ENCODE measurements around the gene SLC1A3.

Gene SLC1A3

DNA sequence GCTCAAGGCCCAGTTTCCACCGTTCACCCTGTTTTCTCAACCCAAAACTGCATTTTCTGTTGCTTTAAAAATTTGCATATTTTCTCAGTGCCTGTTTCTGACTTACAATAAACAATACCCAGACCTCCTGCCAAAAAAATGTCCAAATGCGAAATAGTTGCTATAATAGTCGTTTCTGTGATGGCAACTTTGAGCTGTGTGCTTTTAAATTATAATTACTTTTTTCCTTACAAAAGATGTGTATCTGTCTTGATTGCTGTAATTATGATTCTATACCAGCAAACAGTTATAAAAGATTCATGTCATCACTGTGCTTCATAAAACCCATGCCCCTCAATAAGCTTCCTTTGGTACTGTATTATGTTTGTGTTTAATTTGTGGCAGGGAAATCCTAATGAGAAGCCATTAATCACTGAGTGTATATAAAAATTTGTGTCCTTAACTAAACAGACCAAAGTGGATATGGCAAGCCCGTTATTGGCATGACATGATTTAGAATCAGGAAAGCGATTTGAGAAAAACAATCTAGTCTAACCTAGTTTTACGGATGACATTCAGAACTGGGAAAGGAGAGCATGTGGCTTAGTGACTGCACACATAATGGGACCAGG is 5.4 kb upstream of the SLC1A3 start:
- DNase-seq = no peak

DNA sequence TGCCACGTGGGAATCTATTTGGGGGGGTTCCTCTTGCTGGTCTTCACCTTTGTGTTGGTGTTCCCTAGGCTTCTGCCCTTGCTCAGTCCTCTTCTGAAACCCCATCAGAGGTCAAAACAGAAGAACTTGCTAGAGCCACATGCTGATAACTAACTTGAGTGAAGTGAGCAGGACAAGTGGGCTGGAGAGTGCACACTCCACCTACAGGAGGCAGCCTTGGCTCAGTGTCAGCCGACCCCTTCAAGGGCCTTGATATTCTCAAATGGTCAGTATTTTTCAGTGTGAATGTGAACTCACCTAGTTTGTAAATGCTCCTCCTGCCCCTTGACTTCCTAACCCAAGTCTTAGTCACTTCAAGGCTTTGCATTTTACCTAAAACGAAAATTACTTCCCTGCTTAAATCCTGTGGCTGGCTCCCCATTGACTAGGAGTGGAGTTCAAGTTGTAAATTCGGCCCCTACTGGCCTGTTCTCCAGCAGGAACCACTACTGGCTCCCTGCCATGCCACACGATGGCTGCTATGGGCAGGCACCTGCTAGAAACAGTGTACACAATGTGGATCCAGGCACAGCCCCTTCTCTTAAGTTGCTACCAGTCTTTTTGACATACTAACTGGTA is 3.6 kb upstream of the SLC1A3 start:
- no peak for DNase-seq

DNA sequence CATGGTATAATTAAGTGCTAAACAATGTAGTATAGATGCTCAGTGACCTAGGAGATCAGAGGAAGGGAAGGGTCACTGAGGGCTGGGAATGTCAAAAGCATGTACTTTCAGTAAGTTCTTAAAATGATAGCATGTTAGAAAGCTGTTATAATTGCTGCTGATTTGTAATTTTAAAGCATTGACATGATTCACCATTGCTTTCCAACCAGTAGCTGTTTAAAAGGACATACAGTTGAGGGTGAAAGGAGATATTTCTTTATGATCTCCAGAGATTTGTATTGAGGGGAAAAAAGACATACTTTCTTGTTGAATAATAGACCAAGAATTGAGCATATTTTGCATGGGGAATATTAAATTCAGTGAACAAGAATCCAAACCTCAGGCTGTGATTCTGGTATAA is 1.2 kb upstream of the SLC1A3 start:
- no peak for DNase-seq

- DNase-seq = no peak
Measured at GRCh38 chr5:36606036-36606427, 374 bp upstream of the SLC1A3 start.

GRCh38 chr5:36607114-36607571 is 737 bp downstream of the SLC1A3 start:
- DNase-seq = no peak

DNA sequence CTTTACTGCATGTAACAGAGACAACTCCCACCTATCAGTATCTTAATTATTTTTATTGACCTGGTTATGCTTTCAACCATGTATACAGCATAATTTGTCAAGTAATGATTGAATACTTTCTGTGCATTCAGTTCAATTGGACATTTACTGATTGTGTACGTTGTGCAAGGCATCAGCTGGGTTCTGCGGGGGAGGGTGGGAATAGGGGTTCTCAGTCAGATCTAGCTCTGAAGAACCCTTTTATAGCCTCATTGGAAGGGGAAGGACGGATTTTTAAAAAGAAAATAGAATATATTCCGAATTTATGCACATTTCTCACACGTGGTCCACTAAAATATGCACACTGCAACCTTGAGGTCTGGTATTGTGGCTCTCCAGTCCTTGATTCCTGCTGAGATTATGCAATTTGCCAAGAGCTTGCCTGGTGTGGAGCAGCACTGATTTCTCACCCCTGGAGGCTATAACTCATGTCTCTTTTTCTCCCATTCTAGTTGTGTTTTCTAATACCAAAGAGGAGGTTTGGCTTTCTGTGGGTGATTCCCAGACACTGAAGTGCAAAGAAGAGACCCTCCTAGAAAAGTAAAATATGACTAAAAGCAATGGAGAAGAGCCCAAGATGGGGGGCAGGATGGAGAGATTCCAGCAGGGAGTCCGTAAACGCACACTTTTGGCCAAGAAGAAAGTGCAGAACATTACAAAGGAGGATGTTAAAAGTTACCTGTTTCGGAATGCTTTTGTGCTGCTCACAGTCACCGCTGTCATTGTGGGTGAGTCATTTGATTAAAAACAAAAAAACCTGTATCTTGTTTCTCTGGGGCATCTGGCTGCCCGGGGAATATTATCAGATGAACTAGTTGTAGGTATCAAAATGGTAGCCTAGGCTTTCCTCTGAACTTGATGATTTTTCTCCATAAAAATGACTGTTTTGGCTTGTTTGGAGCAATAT is 1.7 kb downstream of the SLC1A3 start:
- DNase-seq = no peak

- no peak for DNase-seq
Measured at GRCh38 chr5:36610621-36611020, 4.2 kb downstream of the SLC1A3 start.

GRCh38 chr5:36611520-36612274 is 5.3 kb downstream of the SLC1A3 start:
- no peak for DNase-seq

DNA sequence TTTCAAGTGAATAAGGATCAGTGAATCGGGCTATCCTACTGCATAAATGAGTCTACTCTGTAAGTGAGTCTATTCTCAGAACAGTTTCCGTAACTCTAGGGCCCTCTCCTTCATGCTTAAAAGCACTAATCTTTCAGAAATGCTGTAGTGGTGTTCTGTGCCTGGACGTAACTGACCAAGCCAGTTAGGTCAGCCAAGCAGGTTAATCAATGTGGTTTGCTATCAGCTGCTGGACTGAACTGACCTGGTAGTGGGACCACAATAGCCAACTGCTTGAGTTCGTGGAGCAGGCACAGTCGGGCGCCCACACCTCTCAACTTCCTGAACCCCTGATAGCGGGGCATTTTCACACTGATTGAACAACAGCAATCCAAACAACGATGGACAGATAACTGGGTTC is 6.8 kb downstream of the SLC1A3 start:
- no peak for DNase-seq

DNA sequence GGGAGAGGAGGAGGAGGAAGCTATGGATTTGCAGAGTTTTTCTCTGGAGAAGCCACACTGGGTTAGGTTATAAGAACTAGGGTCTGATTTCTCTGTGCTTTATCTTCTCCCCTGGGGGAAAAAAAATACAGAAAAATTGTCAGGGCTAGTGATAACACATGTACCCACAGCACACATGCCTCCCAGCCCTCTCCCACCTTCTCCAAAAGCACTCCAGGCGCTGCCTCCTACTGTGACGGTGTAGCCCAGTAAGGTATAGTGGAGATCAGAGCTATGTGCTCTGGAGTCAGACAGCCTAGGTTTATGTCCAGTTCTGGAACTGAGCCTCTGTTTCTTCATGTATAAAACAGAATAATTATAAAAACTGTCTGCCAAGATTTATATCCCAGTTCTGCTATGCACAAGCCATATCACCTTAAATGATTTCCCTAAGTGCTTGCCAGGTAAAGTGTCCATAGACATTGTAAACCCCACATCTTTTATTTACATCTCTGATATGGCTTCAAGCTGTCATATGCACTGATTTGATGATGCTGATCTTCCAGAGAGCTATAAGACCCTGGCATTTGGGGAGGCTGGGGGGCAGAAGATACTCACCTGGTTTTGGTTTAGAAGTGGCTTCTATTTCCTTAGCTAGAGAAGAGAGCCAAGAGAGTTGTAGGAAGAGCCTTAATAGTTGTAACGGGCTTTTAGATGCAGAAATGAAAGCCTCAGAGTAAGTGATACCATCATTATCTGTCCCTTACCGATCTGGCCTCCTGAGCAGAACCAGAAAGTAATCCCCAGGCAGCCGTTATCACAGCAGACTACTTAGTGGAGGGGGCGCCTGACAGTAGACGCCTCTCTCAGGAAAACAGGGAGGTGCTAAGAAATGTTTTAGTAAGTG is 7.6 kb downstream of the SLC1A3 start:
- no peak for DNase-seq

- DNase-seq = no peak
Measured at GRCh38 chr5:36614657-36615308, 8.4 kb downstream of the SLC1A3 start.

DNA sequence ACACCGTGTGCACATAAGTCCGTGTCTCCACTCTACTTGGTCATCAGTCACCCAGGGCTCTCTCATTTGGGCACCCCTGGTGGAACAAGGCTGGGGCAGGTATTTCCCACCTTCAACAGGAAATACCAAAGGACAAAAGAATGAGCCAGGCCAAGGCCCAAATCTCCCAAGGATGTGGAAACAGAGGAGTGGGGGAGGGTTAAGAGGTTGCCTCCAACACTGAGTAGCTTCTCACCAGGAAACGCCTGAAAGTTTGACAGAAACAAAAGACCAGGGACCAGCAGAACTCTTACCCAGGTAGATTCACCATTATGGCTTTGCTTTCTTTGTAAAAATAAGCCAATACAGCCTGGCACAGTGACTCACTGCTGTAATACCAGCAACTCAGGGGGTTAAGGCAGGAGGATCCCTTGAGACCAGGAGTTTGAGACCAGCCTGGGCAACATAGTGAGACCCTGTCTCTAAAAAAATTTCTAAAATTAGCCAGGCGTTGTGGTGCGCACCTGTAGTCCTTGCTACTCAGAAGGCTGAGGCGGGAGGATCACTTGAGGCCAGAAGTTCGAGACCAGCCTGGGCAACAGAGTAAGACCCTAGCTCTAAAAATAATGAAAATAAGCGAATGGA is 12.7 kb downstream of the SLC1A3 start:
- no peak for DNase-seq

- no peak for DNase-seq
Measured at GRCh38 chr5:36621985-36622384, 15.6 kb downstream of the SLC1A3 start.

- DNase-seq = no peak
Measured at GRCh38 chr5:36623832-36624231, 17.4 kb downstream of the SLC1A3 start.

GRCh38 chr5:36624277-36624676 is 17.9 kb downstream of the SLC1A3 start:
- DNase-seq = no peak

- no peak for DNase-seq
Measured at GRCh38 chr5:36628695-36629094, 22.3 kb downstream of the SLC1A3 start.

- no peak for DNase-seq
Measured at GRCh38 chr5:36629729-36630128, 23.3 kb downstream of the SLC1A3 start.

DNA sequence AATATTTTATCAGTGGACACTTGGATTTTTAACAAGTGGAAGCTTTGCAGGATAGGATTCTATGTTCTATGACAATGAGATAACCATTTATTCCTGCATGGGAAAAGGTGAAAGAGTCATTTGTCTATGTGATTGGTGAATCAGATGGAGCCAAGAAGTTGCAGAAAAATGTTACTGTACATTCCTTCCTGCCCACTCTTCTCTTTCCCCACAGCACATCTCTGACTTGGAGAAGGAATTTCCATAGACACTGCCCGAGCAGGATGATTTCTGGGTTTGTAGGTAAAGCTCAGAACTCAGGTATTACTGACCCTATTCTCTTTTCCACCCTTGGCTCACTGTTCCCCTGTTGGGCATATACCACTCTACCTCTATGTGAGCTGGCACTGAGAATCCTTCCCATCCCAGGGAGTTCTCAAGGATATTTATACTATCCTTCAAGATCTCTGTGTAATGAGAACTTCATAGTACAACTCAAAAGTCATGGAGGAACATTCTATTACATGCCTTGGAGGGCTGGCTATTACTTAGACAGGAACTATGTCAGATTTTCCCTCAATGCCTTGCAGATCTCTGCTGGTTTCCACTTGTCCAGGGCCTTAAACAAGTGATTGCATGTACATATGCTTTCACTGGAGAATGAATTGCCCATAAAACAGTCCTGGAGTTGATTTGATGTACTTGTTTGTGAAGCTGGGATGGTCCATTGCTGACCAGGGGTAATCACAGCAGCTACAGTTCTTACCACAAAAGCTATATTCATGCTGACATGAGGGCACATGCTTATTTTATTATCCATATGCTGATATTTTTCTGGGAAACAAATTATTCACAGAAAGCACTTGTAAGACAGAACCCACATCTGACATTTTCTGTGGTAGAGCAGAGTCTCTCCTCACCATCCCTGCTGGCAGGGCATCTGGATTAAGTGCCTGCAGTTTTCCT is 24.1 kb downstream of the SLC1A3 start:
- no peak for DNase-seq

- DNase-seq = no peak
Measured at GRCh38 chr5:36631154-36631553, 24.7 kb downstream of the SLC1A3 start.

Measured in CD4-positive, alpha-beta T cell treated with Interleukin-17A for 4 hours (primary cell).